Measurements from ENCODE around the gene MPZ.

Gene MPZ

DNA sequence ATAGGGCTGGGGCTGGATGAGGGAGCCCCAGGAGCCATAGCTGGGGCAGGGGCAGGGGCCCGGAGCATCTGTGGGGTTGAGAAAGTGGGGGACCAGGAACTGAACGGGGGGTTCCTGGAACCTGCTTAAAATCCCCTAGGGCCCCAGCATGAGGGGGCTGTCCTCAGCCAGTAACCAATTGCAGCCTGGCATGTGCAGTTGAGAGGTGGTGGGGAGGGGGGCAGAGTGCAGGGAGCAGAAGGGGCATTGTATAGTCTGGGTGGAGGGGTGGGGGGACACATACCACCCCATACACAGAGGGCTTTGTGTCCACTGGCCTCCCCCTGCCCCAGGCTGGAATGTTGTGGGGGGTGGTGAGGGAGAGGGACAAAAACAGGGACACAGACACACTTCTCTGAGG lies at the start of gene MPZ:
TSS of gene MPZ (minus strand) at position 101 of the 400 bp plus-strand sequence. CDS start at position 38, 63 bp downstream.
- no peak within 1 kb of the TSS for H3K27ac ChIP-seq
- TF ChIP-seq ZFX (IDR thresholded peaks at IDR 0.05; ENCODE audit: borderline replicate concordance) (no peak), CTCF (IDR thresholded peaks at IDR 0.05) (no peak)

DNA sequence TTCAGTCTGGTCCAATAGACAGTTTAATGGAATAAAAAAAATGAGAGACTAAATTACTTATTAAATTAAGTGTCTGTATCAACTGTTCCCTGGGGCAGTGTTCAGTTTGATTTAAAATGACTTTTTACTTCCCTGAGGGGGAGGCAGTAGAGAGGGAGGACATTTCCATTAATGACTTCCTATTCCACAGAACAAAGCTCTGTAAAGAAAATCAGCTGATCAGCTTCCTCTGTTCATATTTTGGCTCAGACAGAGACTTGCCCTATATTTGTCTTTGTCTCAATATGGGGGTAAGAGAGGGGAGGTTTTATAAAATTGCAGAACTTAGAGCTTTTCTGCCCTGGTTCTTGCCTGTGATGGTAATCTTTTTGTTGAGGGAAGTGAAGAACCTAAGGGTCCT lies 49.5 kb upstream of the MPZ start:
- H3K27ac ChIP-seq, result no peak overlapping the region
- TF ChIP-seq CTCF (IDR thresholded peaks at IDR 0.05), result no peak
- TF ChIP-seq ZFX (IDR thresholded peaks at IDR 0.05; ENCODE audit: borderline replicate concordance), result no peak

- no peak overlapping the region for H3K27ac ChIP-seq
- TF ChIP-seq ZFX (IDR thresholded peaks at IDR 0.05; ENCODE audit: borderline replicate concordance) (no peak), CTCF (IDR thresholded peaks at IDR 0.05) (no peak)
Measured at GRCh38 chr1:161357073-161357472, 47.3 kb upstream of the MPZ start.

DNA sequence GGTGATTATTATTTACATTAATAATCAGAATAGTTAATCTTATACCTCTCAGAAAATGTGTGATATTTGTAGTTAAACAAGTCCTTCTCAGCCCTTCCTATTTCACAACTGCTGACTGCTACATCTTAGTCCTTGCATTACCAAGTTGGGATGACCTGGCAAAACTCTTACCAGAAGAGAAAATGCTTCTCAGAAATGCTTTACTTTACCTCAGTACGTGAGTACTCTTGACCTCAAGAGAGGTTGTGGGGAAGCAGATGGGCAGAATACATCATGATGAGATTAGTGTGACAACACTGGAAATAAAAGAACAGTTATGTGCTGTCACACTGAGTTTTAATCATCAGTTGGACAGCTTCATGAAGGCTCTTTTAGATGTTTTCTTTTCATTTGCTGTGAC lies 41.7 kb upstream of the MPZ start:
- no peak overlapping the region for H3K27ac ChIP-seq
- TF ChIP-seq ZFX (IDR thresholded peaks at IDR 0.05; ENCODE audit: borderline replicate concordance), result no peak
- TF ChIP-seq CTCF (IDR thresholded peaks at IDR 0.05), result no peak

- H3K27ac ChIP-seq, result no peak overlapping the region
- TF ChIP-seq ZFX (IDR thresholded peaks at IDR 0.05; ENCODE audit: borderline replicate concordance) (no peak), CTCF (IDR thresholded peaks at IDR 0.05) (no peak)
Measured at GRCh38 chr1:161350671-161351070, 40.9 kb upstream of the MPZ start.

DNA sequence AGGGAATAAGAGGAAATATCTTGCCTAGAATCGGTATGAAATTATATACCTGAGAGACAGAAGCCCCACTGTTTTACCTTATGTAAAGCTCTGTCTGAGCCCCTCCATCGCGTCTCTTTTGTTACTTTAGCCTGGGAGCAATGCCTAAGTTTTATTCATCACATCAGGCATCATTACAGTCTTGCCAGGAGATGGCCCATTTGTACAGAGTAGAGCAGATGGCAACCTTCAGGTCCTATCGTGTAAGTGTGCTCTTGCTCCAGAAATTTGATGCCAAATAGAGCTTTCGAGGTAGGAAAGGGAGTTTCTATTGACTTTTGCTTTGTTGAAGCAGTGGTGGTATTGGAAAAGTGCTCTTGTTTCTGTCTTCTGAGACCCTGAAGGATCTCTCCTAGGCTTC lies 33.1 kb upstream of the MPZ start:
- no peak for TF ChIP-seq CTCF (IDR thresholded peaks at IDR 0.05)
- TF ChIP-seq ZFX (IDR thresholded peaks at IDR 0.05; ENCODE audit: borderline replicate concordance), result no peak
- no peak overlapping the region for H3K27ac ChIP-seq

DNA sequence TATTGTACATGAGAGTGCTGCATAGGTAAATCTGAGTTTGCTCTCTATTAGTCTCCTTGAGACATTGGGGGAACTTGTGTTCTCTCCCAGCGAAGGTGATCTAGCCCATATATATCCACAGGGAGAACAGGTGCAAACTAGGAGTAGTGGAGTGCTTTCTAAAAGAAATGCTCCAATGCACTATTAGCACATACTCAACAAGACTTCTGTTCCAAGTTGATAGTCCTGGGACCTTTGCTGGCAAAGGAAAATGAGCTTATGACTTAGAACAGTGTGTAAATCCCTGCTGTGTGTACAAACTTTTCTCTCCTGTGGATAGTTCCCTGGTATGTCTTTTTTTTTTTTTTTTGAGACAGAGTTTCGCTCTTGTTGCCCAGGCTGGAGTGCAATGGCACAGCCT lies 32.4 kb upstream of the MPZ start:
- TF ChIP-seq CTCF (IDR thresholded peaks at IDR 0.05), result no peak
- no peak for TF ChIP-seq ZFX (IDR thresholded peaks at IDR 0.05; ENCODE audit: borderline replicate concordance)
- no peak overlapping the region for H3K27ac ChIP-seq

Measured in 22Rv1 (cell line).